Mesenchymal stem cell (in vitro differentiated cells and primary cell): ENCODE measurements around the gene ELMOD2.
"Not testable (repeated sequence)": the region's sequence is repeated elsewhere in the genome, so short reads cannot be mapped to it uniquely, and the experiment has no call there.

Experiments used
- DNase-seq: peaks from one replicate; pipeline ENCODE4 v3.0.0-alpha.2; 2013
- H2AFZ ChIP-seq: one replicate; pipeline ENCODE4 v1.6.1; 2013; ENCODE audit warnings: low read depth, mild to moderate bottlenecking, control low read depth, inconsistent platforms, low read length, moderate library complexity
- H2AK5ac ChIP-seq: 2 replicates; pipeline ENCODE4 v1.6.1; 2013; ENCODE audit warnings: low read length, moderate library complexity, mild to moderate bottlenecking, inconsistent platforms; ENCODE audit not compliant: severe bottlenecking
- H2BK120ac ChIP-seq: one replicate; pipeline ENCODE4 v1.6.1; 2013; ENCODE audit warnings: low read depth, mild to moderate bottlenecking, inconsistent platforms, low read length, moderate library complexity
- H2BK12ac ChIP-seq, 2 experiments: one replicate each; pipeline ENCODE4 v1.6.1; 2013; ENCODE audit warnings: inconsistent platforms in 2 of 2, low read length in 2 of 2, mild to moderate bottlenecking in 2 of 2, moderate library complexity in 2 of 2, control low read depth in 1 of 2
- H2BK15ac ChIP-seq: one replicate; pipeline ENCODE4 v1.6.1; 2013; ENCODE audit warnings: mild to moderate bottlenecking, low read depth, inconsistent platforms; ENCODE audit not compliant: poor library complexity, severe bottlenecking
- H2BK5ac ChIP-seq: 2 replicates; pipeline ENCODE4 v1.6.1; 2013; ENCODE audit warnings: low read depth, mild to moderate bottlenecking, low read length, control low read depth, inconsistent platforms; ENCODE audit not compliant: poor library complexity, severe bottlenecking
- H3K14ac ChIP-seq, 2 experiments: one replicate each; pipeline ENCODE4 v1.6.1; 2013; ENCODE audit warnings: inconsistent platforms in 2 of 2, low read length in 2 of 2, control low read depth in 1 of 2, mild to moderate bottlenecking in 1 of 2, moderate library complexity in 1 of 2
- H3K18ac ChIP-seq, 2 experiments: one replicate each; pipeline ENCODE4 v1.6.1; 2013; ENCODE audit warnings: inconsistent platforms in 2 of 2, low read length in 2 of 2, control low read depth in 1 of 2, low read depth in 1 of 2, mild to moderate bottlenecking in 1 of 2
- H3K23ac ChIP-seq, 2 experiments: one replicate each; pipeline ENCODE4 v1.6.1; 2013; ENCODE audit warnings: inconsistent platforms in 2 of 2, low read length in 2 of 2, mild to moderate bottlenecking in 2 of 2, moderate library complexity in 2 of 2, control low read depth in 1 of 2
- H3K27ac ChIP-seq: 2 replicates; pipeline ENCODE4 v1.5.1; 2013; ENCODE audit warnings: mild to moderate bottlenecking, moderate library complexity, low read length, control low read depth, inconsistent platforms; ENCODE audit not compliant: poor library complexity, severe bottlenecking
- H3K27me3 ChIP-seq, 2 experiments: 2 replicates each; pipeline versions ENCODE4 v1.6.1 to v1.7.0; 2013; ENCODE audit warnings: low read length in 2 of 2, mild to moderate bottlenecking in 2 of 2, moderate library complexity in 2 of 2, control low read depth in 1 of 2, inconsistent platforms in 1 of 2; ENCODE audit not compliant: control insufficient read depth in 1 of 2, insufficient read depth in 1 of 2
- H3K36me3 ChIP-seq, 2 experiments: 2 replicates each; pipeline versions ENCODE4 v1.6.1 to v1.7.0; 2013; ENCODE audit warnings: low read length in 2 of 2, control low read depth in 1 of 2, inconsistent platforms in 1 of 2, low read depth in 1 of 2, mild to moderate bottlenecking in 1 of 2; ENCODE audit not compliant: insufficient read depth in 2 of 2, control insufficient read depth in 1 of 2
- H3K4ac ChIP-seq, 2 experiments: one replicate each; pipeline ENCODE4 v1.6.1; 2013; ENCODE audit warnings: inconsistent platforms in 2 of 2, low read length in 2 of 2, mild to moderate bottlenecking in 2 of 2, moderate library complexity in 2 of 2, control low read depth in 1 of 2, low read depth in 1 of 2
- H3K4me1 ChIP-seq: 2 replicates; pipeline ENCODE4 v1.6.1; 2013; ENCODE audit warnings: low read depth, low read length, control low read depth; ENCODE audit not compliant: control insufficient read depth, insufficient read depth
- H3K4me2 ChIP-seq: 2 replicates; pipeline ENCODE4 v1.6.1; 2013; ENCODE audit warnings: low read length, mild to moderate bottlenecking, inconsistent platforms; ENCODE audit not compliant: poor library complexity, severe bottlenecking
- H3K4me3 ChIP-seq, 2 experiments: 2 replicates each; pipeline versions ENCODE4 v1.5.1 to v1.7.0; 2013; ENCODE audit warnings: low read length in 2 of 2, mild to moderate bottlenecking in 2 of 2, control low read depth in 1 of 2, low read depth in 1 of 2; ENCODE audit not compliant: insufficient read depth in 1 of 2
- H3K79me1 ChIP-seq: replicated peaks from 2 replicates; pipeline ENCODE4 v1.6.1; 2013; ENCODE audit warnings: mild to moderate bottlenecking, control low read depth, low read length, inconsistent platforms; ENCODE audit not compliant: poor library complexity, severe bottlenecking
- H3K9ac ChIP-seq: 2 replicates; pipeline ENCODE4 v1.7.0; 2013; ENCODE audit warnings: mild to moderate bottlenecking, low read length, moderate library complexity
- H3K9me3 ChIP-seq: 2 replicates; pipeline ENCODE4 v1.7.0; 2013; ENCODE audit warnings: mild to moderate bottlenecking, low read length; ENCODE audit not compliant: control insufficient read depth
- H4K8ac ChIP-seq: one replicate; pipeline ENCODE4 v1.6.1; 2013; ENCODE audit warnings: inconsistent platforms, mild to moderate bottlenecking, low read length, moderate library complexity
- H4K91ac ChIP-seq: one replicate; pipeline ENCODE4 v1.6.1; 2013; ENCODE audit warnings: mild to moderate bottlenecking, low read length, inconsistent platforms
- WGBS: methylation state at CpG from one replicate; pipeline ENCODE4 v1.1.7; 2013; ENCODE audit warnings: mixed read lengths; 5-methylcytosine and 5-hydroxymethylcytosine counted together

Gene ELMOD2

DNA sequence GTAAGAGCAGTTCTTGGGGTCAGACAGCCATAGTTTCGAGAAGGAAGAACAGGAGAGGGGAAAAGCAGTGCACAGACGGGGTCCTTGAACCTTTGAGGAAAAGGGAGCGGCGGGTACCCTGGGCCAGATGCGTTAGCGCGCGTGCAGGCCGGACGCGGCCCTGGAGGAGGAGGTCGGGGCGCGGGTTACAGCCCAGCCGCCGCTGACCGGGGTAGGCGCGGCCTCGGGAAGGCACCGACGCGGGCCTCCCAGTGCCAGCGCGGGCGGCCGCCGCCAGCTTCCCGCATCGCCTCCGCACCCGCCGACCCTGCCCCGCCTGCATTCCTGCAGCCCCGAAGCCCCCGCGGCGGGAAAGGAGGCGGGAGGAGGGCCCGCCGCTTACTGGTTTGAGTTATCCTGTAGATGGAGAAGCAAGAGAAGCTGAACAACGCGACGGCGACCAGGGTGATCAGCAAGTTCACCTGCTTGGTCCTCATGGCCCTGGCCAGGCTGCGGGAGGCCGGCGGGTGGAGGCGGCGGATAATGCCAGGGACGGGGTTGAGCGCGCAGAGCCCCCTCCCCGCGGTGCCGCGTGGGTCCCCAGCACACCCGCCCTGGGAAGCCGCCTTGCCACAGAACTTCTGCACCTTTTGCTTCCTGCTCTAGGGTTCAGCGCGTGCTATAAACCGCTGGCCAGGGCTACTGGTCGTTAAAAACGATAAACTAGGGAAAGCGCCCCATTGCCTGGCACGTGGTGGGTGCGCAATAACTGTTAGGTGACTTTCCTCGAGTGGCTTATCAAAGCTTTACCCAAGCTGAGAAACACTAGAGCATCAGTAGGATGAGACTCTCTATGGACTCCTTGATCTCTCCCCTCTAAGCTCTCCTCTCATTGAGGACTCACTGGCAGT is 26.0 kb upstream of the ELMOD2 start, which contains the start of gene MGAT4D:
Gene MGAT4D (minus strand): TSS at position 547 of the 890 bp plus-strand sequence. CDS start 71 bp downstream, at position 476.
- no peak within 1 kb of the TSS for H2AK5ac ChIP-seq
- H3K4me3 ChIP-seq, result peak within 1 kb of the TSS; percentile 62 to 66
- peaks cover 10% of the 10 kb centered on the region for H3K4me1 ChIP-seq
- no peak within 1 kb of the TSS for H2BK120ac ChIP-seq
- WGBS, result 16% methylated on average over 51 of the region's 68 CpGs
- H4K91ac ChIP-seq, result peak within 1 kb of the TSS; percentile 15
- H4K8ac ChIP-seq, result peak within 1 kb of the TSS; percentile 64
- peak; percentile 7 for DNase-seq
- H3K14ac ChIP-seq, result peak within 1 kb of the TSS in 1 of 2 experiments; percentile 44
- H2BK12ac ChIP-seq, result peak within 1 kb of the TSS in 1 of 2 experiments; percentile 48
- no peaks in the 10 kb centered on the region for H3K79me1 ChIP-seq
- H2BK15ac ChIP-seq, result no peak within 1 kb of the TSS
- H2AFZ ChIP-seq, result peak within 1 kb of the TSS; percentile 83
- H3K9ac ChIP-seq, result no peak within 1 kb of the TSS
- no peak within 1 kb of the TSS for H2BK5ac ChIP-seq
- H3K9me3 ChIP-seq, result no peaks in the 10 kb centered on the region
- peak within 1 kb of the TSS in 1 of 2 experiments; percentile 34 for H3K23ac ChIP-seq
- H3K4ac ChIP-seq, result no peak within 1 kb of the TSS
- H3K4me2 ChIP-seq, result peak within 1 kb of the TSS; percentile 95
- no peak within 1 kb of the TSS for H3K18ac ChIP-seq
- H3K27me3 ChIP-seq, result peaks cover 35 to 68% of the 10 kb centered on the region in 2 experiments
- H3K27ac ChIP-seq, result no peak within 1 kb of the TSS
- H3K36me3 ChIP-seq, result no peaks in the 10 kb centered on the region

DNA sequence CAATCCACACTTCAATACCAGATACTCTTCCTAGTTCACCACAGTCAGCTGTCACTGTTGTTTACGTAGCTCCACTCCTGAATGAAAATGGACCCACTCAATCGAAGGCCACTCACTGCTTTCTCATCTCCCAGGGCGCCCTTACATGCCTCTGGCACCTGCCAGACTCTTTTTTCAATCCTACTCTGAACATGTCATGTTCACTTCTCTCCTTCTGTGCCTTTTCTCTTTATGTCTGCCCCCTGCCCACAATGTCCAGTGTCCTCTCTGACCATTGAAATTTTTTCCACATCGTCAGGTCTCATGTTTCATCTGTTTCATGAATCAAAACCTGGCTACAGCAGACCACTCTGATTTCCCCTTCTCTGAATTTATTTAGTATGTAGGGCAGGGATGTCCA is 24.6 kb upstream of the ELMOD2 start:
- Histone ChIP-seq H4K8ac (no peak overlapping the region), H3K27ac (no peak overlapping the region), H3K27me3 (peaks cover 35 to 76% of the 10 kb centered on the region in 2 experiments), H4K91ac (no peak overlapping the region), H3K36me3 (no peaks in the 10 kb centered on the region), H3K18ac (no peak overlapping the region), H3K79me1 (no peaks in the 10 kb centered on the region), H2BK15ac (no peak overlapping the region), H2BK120ac (no peak overlapping the region), H3K9ac (no peak overlapping the region), H2AK5ac (no peak overlapping the region), H3K4me3 (no peak overlapping the region), H3K9me3 (no peaks in the 10 kb centered on the region), H3K4me1 (peaks cover 10% of the 10 kb centered on the region), H3K23ac (no peak overlapping the region), H2AFZ (no peak overlapping the region), H2BK5ac (no peak overlapping the region), H3K4me2 (no peak overlapping the region), H2BK12ac (no peak overlapping the region), H3K14ac (no peak overlapping the region), H3K4ac (no peak overlapping the region)
- no peak for DNase-seq
- WGBS, result 78% methylated on average over 3 of the region's 4 CpGs

DNA sequence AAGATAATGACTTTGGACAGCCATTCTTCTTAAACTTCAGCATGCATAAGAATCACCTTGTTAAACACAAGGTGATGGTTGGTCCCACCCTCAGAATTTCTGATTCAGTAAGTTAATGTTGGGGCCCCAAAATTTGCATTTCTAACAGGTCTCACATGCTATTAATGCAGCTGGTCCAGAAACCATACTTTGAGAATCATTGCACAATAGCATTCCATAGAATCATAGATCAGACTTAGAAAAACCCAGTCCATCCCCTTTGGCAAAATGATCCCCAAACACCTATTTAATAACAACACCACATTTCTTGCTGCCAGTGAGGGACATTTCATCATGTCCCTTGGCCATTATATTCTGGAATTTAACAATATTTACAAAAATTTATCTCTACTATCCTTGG is 19.7 kb upstream of the ELMOD2 start:
- Histone ChIP-seq H3K4me1 (no peaks in the 10 kb centered on the region), H3K14ac (no peak overlapping the region), H3K9ac (no peak overlapping the region)

DNA sequence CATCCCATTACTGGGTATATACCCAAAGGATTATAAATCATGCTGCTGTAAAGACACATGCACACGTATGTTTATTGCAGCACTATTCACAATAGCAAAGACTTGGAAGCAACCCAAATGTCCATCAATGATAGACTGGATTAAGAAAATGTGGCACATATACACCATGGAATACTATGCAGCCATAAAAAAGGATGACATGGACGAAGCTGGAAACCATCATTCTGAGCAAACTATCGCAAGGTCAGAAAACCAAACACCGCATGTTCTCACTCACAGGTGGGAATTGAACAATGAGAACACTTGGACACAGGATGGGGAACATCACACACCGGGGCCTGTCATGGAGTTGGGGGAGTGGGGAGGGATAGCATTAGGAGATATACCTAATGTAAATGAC is 10.2 kb upstream of the ELMOD2 start:
- not testable (repeated sequence) for H3K4me3 ChIP-seq, H3K79me1 ChIP-seq, H2BK15ac ChIP-seq, H3K9ac ChIP-seq, H2AK5ac ChIP-seq, H3K4ac ChIP-seq, H3K14ac ChIP-seq, H3K9me3 ChIP-seq, H3K4me1 ChIP-seq, H4K91ac ChIP-seq, H2BK120ac ChIP-seq, DNase-seq, H3K18ac ChIP-seq, H3K23ac ChIP-seq, H3K27ac ChIP-seq, H4K8ac ChIP-seq, H2BK5ac ChIP-seq, H3K27me3 ChIP-seq, H2BK12ac ChIP-seq, H3K36me3 ChIP-seq, H2AFZ ChIP-seq, H3K4me2 ChIP-seq
- 97% methylated on average over 4 of the region's 5 CpGs for WGBS

More for the DNA sequence above, 19.7 kb upstream of the ELMOD2 start:
- Histone ChIP-seq H3K18ac (no peak overlapping the region), H3K79me1 (no peaks in the 10 kb centered on the region), H2BK120ac (no peak overlapping the region), H3K4ac (no peak overlapping the region), H4K91ac (no peak overlapping the region), H4K8ac (no peak overlapping the region), H2BK15ac (no peak overlapping the region), H3K4me2 (no peak overlapping the region), H3K9me3 (no peaks in the 10 kb centered on the region), H3K36me3 (no peaks in the 10 kb centered on the region), H3K23ac (no peak overlapping the region), H2BK5ac (no peak overlapping the region), H2AK5ac (no peak overlapping the region), H3K27me3 (peaks cover 21 to 70% of the 10 kb centered on the region in 2 experiments), H2AFZ (no peak overlapping the region), H3K27ac (no peak overlapping the region), H2BK12ac (no peak overlapping the region), H3K4me3 (no peak overlapping the region)
- DNase-seq, result no peak
